H1 (cell line): ENCODE measurements around the gene RTTN.

Experiments
- CTCF ChIP-seq, 3 experiments: IDR thresholded peaks; 1 replicate in 2 of 3; 2 replicates in 1 of 3; pipeline versions ENCODE4 v1.5.1 to v1.6.1; 2011; ENCODE audit warnings: low read length in 3 of 3, mild to moderate bottlenecking in 3 of 3, inconsistent platforms in 2 of 3, low read depth in 1 of 3, moderate library complexity in 1 of 3; ENCODE audit not compliant: insufficient read depth in 1 of 3; ENCODE audit errors: control extremely low read depth in 1 of 3
- EZH2 ChIP-seq: fragments of 200-600 bp; sonication (generic); IDR thresholded peaks from 2 replicates; pipeline ENCODE4 v1.7.1; 2012; ENCODE audit warnings: low read depth, mild to moderate bottlenecking, moderate library complexity, low read length, inconsistent platforms; ENCODE audit not compliant: severe bottlenecking
- FOSL1 ChIP-seq: IDR thresholded peaks from 2 replicates; pipeline ENCODE4 v1.6.1; 2011; ENCODE audit warnings: mild to moderate bottlenecking, low read depth, low read length, moderate library complexity; ENCODE audit not compliant: insufficient read depth
- JUN ChIP-seq: IDR thresholded peaks from 2 replicates; pipeline ENCODE4 v1.6.1; 2011; ENCODE audit warnings: low read depth, mild to moderate bottlenecking, improper control_type of control experiment, low read length
- POLR2AphosphoS5 ChIP-seq: IDR thresholded peaks from 2 replicates; pipeline ENCODE4 v1.6.1; 2011; ENCODE audit warnings: low read depth, low read length

GRCh38 chr18:70195014-70195614 is 10.4 kb downstream of the RTTN start:
- TF ChIP-seq FOSL1 = no peak
- no peak for TF ChIP-seq JUN
- TF ChIP-seq POLR2AphosphoS5 = no peak
- no peak for TF ChIP-seq CTCF (IDR thresholded peaks at IDR 0.05; ENCODE audit: control extremely low read depth in 1 of 3, insufficient read depth in 1 of 3, low read depth in 1 of 3, low read length in 3 of 3)
- TF ChIP-seq EZH2 = no peak
